Daoy (cell line): ENCODE data around the gene HAO2. TPM values are rescaled to one million over a fixed set of nuclear protein-coding genes. Genes with fewer than 3 reads are reported as not detected.
"Not testable (repeated sequence)": the region's sequence is repeated elsewhere in the genome, so short reads cannot be mapped to it uniquely, and the experiment has no call there.

Experiments
- DNase-seq: peaks from one replicate; pipeline ENCODE4 v3.0.0-alpha.2; 2015; ENCODE audit warnings: low read depth
- total RNA-seq: library from RNA; depleted of rRNA; stranded (reverse); fragments of >200 nt; shearing (Covaris generic); gene quantifications from 2 replicates; pipeline ENCODE4 v1.2.3, GENCODE V29; 2014; rRNA removed

HAO2 gene
- total RNA-seq = not detected in 2 replicates

DNA sequence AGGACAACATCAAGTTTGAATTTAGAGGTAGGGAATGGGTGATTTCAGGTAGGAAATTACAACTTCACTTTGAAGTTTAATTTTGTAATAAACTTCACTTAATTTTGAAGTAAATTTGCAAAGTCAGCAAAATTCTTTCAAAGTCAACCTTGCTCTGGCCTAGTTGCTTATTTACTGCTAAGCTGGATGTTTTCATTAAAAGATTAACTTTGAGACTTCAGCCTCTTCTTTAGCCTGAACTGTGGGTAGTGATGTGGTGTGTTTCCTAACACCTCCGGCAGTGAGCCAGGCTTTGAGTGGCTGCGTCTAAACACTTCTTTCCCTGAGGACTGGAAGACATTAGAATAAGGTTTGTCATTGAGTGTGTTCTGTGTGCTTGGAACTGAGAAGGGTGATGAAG, at the start of gene HAO2:
TSS of gene HAO2 (plus strand) at position 232 of the 400 bp plus-strand sequence. CDS start 12,301 bp downstream, outside the sequence.
- DNase-seq = no peak

DNA sequence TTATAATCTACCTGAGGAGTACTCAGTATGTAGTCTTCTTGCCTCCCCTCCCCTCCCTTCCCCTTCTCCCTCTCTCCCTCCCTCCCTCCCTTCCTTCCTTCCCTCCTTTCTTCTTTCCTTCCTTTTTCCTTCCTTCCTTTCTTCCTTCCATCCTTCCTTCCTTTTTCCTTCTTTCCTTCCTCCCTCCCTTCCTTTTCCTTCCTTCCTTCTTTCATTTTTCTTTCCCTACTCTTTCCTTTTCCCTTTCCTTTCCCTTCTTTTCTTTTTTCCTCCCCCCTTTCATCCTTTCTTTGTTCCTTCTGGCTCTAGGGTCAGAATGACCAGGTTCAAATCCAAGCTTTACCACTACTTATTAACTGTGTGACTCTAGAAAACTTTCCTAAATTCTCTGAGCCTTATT, 48.5 kb upstream of the HAO2 start:
- DNase-seq = no peak

DNA sequence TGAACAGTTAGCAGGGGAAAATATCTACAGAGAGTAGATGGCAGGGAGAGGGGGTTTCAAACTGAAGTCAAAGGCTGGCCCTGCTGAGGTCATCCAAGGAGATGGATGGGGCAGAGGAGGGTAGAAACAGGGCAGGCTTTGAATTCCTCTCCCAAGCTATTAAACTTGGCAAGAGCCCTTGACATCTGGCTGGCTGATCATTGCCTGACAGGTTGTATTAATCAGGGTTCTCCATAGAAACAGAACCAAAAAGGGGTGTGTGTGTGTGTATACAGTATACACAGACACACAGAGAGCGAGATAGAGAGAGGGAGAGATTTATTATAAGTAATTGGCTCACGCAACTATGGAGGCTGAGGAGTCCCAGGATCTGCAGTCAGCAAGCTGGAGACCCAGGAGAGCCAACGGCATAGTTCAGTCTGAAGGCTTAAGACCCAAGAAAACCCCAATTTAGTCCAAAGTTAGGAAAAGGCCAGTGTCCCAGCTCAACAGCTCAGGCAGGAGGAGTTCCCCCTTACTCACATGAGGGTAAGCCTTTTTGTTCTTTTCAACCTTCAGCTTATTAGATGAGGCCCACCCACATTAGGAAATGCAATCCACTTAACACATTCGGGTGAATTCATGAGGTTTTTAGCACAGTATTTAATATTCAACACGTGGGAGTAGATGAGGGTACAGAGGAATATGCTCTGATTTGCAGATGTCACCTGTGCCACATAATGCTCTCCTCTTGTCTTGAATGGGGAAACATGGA, 46.7 kb upstream of the HAO2 start:
- no peak for DNase-seq

GRCh38 chr1:119323216-119323982, 45.2 kb upstream of the HAO2 start:
- no peak for DNase-seq

DNA sequence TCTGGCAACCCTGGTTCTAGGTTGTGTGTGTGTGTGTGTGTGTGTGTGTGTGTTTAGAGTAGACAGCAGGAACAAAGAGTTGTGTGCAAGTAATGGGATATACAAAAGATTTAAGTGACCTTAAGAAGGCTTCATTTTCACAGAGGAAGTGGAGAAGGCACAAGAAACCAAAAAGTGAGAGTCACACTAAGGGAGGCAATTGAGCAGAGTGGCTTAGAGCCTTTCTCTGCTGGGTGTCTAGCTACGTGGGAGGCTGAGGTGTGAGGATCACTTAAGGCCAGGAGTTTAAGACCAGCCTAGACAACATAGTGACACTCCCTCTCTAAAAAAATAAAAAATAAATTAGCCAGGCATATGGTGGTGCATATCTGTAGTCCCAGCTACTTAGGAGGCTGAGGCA, 44.4 kb upstream of the HAO2 start:
- DNase-seq = no peak

- no peak for DNase-seq
Observed at GRCh38 chr1:119326251-119326650, 42.3 kb upstream of the HAO2 start.

GRCh38 chr1:119327094-119327449, 41.5 kb upstream of the HAO2 start:
- DNase-seq = no peak

DNA sequence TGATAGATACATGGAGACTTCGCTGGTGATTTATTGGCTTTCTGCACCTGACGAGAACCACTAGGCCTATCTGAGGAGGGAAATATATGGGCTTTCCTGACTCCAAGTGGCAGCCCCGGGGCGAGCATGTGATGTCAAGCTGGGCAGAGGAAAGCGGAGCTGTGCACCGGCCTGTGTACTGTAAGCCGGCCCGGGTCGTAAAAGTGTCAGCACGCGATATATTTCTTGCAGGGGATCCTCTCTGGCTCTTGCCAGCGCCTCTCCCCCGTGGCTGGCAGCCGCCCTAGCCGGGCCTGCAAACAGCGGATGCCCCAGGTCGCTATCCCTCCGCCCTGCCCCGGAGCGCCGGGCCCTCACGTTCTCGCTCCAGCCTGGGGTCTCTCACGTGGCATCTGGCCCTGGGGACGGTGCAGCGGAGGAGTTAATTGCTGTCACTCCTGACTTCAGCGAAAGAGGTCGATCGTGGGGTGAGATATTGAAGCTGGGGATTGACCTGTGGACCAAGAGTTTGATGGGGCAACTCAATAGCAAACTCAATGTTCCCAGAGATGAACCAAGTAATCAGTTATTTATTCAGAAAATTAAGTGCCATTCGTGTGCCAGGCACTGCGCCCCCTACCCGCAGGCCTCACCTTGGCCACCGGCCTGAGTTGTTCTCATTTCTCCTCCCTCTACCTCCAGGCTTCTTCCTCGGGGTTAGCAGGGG, 41.0 kb upstream of the HAO2 start:
- peak; percentile 28 for DNase-seq

DNA sequence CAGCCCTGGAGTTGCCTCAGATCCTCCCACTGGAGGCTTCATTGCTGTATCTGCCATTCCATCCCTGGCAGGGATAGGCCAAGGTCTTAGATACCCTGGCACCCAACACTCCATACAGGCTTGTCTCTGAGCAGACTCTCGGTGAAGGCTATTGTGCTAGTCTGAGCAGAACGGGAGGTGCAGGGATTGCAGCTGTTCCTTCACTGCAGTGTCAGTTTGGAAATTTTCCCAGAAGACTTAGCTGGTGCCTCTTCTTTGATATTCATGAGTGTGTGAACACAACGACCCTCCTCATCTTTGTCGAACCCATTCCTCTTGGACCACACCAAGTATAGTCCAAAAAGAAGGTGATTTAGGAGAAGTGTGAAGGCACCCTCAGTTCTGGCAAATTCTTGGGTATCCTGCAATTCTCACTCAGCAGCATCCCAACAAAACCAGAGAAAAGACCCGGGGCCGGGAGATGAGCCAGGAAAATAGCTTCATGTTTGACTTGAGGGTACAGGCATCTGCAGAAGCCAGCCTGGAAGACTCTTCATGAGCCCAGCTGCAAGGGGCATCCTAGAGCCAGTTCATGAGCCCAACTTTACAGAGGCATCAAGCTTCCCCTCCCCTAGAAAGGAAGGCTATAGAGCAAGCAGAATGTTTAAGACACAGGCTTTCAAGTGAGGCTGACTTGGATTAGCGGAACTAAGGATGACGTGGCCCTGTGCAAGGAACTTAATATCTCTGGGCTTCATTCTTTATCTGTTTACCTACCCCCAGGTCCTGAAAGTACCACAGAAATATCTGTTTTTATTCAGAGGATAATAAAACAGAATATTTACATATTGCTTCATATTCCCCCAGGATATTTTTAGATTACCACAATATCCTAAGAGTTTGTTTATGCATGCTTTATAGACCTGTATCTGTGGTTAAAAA, 38.8 kb upstream of the HAO2 start:
- no peak for DNase-seq

- no peak for DNase-seq
Observed at GRCh38 chr1:119330466-119331189, 38.0 kb upstream of the HAO2 start.

DNA sequence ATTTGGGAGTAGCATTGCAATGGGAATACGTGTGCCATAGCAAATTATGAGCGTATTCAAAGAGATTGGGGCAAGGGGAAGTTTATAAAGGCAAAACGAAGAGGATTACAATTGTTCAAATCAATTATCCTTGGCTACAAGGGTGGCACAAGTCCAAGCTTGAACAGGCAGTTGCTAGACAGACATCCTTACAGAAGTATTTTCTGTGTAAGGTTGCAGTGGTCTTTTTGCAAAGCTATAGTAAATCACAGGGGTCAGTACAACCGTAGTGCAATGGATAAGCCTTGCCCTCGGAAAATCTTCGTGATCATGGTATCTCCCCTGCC, 37.4 kb upstream of the HAO2 start:
- no peak for DNase-seq

- no peak for DNase-seq
Observed at GRCh38 chr1:119331915-119332314, 36.7 kb upstream of the HAO2 start.

DNA sequence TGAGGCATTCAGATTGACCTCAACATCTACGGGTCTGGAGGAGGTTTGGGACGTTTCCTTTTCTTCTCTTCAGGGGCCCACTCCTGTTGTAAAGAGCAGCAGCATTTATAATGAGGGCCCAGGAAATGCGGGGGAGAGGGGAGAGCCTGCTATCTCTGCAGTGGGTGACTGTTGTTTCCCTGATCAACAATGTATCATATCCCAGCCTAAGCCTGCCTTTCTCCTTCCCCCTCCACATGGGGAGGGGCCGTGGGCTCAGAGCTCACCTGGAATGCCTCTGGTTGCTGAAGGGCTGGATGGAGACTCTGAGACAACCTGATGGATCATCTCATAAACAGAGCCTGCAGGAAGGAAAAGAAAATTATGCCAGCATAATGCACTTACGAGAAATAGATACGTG, 36.0 kb upstream of the HAO2 start:
- DNase-seq = no peak

DNA sequence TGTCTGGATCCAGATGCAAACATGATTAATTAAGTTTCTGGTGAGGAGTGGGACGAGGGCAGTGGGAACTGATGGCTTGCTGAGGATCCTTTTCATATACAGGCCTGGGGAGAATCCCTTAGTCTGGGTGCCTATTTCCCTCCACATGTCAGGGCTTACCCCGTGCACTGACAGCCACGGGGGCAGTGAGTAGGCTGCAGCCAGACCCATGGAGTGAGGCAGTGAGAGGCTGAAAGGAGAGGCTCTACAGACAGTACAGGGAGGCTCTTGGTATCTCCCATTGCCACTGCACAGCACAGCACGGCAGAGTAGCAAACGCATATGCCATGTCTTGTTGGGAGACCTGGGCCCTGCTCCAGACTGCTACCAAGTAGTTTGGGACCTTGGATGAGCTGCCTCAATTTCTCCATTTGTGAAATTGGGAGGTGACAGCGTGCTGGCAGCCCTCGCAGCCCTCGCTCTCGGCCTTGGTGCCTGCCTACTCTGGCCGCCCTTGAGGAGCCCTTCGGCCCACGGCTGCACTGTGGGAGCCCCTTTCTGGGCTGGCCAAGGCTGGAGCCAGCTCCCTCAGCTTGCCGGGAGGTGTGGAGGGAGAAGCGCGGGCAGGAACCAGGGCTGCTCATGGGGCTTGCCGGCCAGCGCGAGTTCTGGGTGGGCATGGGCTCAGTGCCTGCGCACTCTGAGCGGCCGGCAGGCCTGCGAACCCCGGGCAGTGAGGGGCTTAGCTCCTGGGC, 35.3 kb upstream of the HAO2 start:
- DNase-seq = no peak

- not testable (repeated sequence) for DNase-seq
Observed at GRCh38 chr1:119333897-119334250, 34.7 kb upstream of the HAO2 start.

DNA sequence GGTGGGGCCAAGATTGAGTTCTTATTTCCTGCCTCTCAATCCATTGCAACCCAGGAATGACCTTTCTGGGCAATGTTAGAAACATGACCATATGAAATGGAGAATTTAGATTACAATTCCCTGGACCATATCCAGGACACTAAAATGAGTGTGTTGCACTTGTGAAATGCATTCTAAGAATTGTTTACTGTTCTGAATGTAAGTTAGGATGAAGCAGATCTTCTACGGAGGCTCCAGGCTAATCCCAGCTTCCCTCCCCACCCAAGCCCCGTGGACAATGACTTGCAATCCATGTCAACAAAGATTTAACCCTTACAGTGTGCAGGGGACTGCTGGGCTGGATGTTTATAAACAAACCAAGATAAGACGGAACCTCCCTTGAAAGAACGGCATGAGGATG, 31.7 kb upstream of the HAO2 start:
- no peak for DNase-seq

DNA sequence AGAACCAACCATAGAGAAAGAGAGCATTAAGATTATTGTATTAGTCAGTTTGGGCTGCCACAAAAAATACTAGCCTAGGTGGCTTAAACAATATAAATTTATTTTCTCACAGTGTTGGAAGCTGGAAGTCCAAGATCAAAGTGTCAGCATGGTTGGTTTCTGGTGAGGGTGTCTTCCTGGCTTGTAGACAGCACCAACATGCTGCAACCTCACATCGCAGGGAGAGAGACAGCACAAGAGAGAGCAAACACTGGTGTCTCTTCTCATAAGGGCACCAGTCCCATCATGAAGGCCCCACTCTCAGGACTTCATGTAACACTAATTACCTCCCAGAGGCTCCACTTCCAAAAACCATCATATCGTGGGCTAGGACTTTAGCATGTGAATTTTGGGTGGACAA, 30.6 kb upstream of the HAO2 start:
- DNase-seq = no peak

GRCh38 chr1:119338757-119339156, 29.8 kb upstream of the HAO2 start:
- DNase-seq = no peak

DNA sequence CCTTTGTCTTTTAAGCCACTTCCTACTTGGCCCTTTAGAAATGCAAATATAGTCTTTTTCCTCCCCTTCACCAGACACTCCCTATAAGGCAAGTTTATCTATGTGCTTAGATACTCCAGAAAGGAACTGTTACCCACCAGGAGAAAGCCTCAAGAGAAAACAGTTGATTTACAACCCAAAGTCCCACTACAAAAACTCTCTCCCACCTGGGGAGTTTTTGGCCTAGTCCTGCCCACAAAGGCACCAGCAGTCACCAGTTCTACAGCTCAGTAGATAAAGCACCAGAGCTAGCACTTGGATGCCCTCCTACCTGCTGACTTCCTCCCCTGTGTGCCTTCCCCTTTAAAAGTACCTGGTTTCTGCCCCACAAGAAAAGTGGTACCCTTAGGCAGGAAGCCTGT, 27.7 kb upstream of the HAO2 start:
- DNase-seq = no peak

GRCh38 chr1:119341372-119341947, 27.1 kb upstream of the HAO2 start:
- DNase-seq = no peak
